ENCODE data around the gene MBNL2.

DNA sequence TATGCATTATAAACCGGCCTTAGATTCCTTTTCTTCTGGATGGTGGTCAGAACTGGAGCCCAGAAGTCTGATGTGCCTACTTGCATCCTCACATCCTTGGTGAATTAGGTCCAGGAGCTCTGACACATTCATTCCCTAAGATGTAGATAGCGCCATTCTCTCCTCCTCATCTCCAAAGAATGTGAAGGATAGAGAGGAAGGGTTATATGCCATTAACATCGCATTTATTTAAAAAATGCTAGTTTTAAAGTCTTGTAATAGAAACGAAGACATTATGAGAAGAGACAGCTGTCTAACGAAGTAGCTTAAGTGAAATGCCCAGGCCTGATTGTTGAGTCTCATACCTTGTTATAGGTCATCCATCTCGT is 9.7 kb downstream of the MBNL2 start:
- TF ChIP-seq POLR2A (IDR thresholded peaks at IDR 0.05; ENCODE audit: low read depth, low read length): no peak
- TF ChIP-seq POLR2AphosphoS5 (IDR thresholded peaks at IDR 0.05; ENCODE audit: low read depth, low read length): no peak
